Kidney (tissue), 14 donors: ENCODE data around the gene ABCA12. TPM values are rescaled to one million over a fixed set of nuclear protein-coding genes. Genes with fewer than 3 reads are reported as not detected.

ENCODE experiments used
- DNase-seq, 5 donors: peaks; one replicate each; pipeline ENCODE4 v3.0.0-alpha.2; 2013 to 2020
- FAIRE-seq: peaks from 2 replicates; lab custom pipeline; 2012; peaks lifted over from hg19 to GRCh38; lab: Jason Lieb, UNC
- H3K27ac ChIP-seq, 2 donors: one replicate each; pipeline ENCODE4 v1.7.0; 2013; ENCODE audit warnings: low read depth in 2 of 2, low read length in 2 of 2, inconsistent platforms in 1 of 2
- H3K27me3 ChIP-seq: one replicate; pipeline ENCODE4 v1.7.1; 2013; ENCODE audit warnings: low read length, inconsistent platforms; ENCODE audit not compliant: control insufficient read depth, insufficient read depth
- H3K36me3 ChIP-seq, 3 donors: one replicate each; pipeline versions ENCODE4 v1.7.0 to v1.7.1; 2013; ENCODE audit warnings: low read length in 3 of 3, control low read depth in 1 of 3, inconsistent platforms in 1 of 3; ENCODE audit not compliant: insufficient read depth in 3 of 3, control insufficient read depth in 2 of 3
- H3K4me1 ChIP-seq, 3 donors: one replicate each; pipeline versions ENCODE4 v1.7.0 to v1.7.1; 2013; ENCODE audit warnings: low read length in 3 of 3, inconsistent platforms in 1 of 3, low read depth in 1 of 3; ENCODE audit not compliant: control insufficient read depth in 2 of 3, insufficient read depth in 2 of 3
- H3K4me3 ChIP-seq, 3 donors: one replicate each; pipeline versions ENCODE4 v1.7.0 to v1.8.1; 2013; ENCODE audit warnings: low read length in 3 of 3, control low read depth in 1 of 3, inconsistent platforms in 1 of 3
- H3K9ac ChIP-seq, 3 donors: one replicate each; pipeline versions ENCODE4 v1.7.0 to v1.7.1; 2013; ENCODE audit warnings: low read length in 3 of 3, control low read depth in 1 of 3, inconsistent platforms in 1 of 3
- H3K9me3 ChIP-seq, 3 donors: one replicate each; pipeline versions ENCODE4 v1.7.0 to v1.7.1; 2013; ENCODE audit warnings: low read length in 3 of 3, control low read depth in 1 of 3, inconsistent platforms in 1 of 3; ENCODE audit not compliant: control insufficient read depth in 2 of 3, insufficient read depth in 1 of 3
- CTCF ChIP-seq: IDR thresholded peaks from 3 replicates; pipeline ENCODE4 v1.5.1; 2012; ENCODE audit warnings: mild to moderate bottlenecking, moderate library complexity, borderline replicate concordance; ENCODE audit not compliant: insufficient read depth; ENCODE audit errors: extremely low read depth
- intact Hi-C: fragments of 100-400 bp; cut with DNase I; formaldehyde crosslinking; loops from one replicate; pipeline ENCODE4 v1.11.1; 2022
- polyA plus RNA-seq: library from polyadenylated mRNA; stranded (reverse); fragments of 350-450 nt; fragmentation: Illumina TruSeq; extraction: RNeasy Lipid Tissue Mini Kit (QIAGEN cat#74804); gene quantifications from one replicate; pipeline ENCODE4 v1.2.3, GENCODE V29; 2014; ENCODE audit warnings: low read depth, low replicate concordance; ENCODE audit not compliant: insufficient read depth
- total RNA-seq: library from RNA; stranded (reverse); fragmentation: NEBNext Ultra II Directional; extraction: Animal tissue kit (Norgen Biotek cat#: 25700); gene quantifications from one replicate; pipeline ENCODE4 v1.2.1, GENCODE V29; 2021
- donor health status: control.
- donor health status: control.
- donor health status: control.
- donor health status: control.
- donor health status: control.
- donor health status: DM: yes; HTN: yes; CAD: no.
- donor health status: Normal renal cell carcinoma (clear cell type).

ABCA12 gene
- total and polyA plus RNA-seq, 2 donors from 2014 or later = 0.37 to 3.0 TPM

DNA sequence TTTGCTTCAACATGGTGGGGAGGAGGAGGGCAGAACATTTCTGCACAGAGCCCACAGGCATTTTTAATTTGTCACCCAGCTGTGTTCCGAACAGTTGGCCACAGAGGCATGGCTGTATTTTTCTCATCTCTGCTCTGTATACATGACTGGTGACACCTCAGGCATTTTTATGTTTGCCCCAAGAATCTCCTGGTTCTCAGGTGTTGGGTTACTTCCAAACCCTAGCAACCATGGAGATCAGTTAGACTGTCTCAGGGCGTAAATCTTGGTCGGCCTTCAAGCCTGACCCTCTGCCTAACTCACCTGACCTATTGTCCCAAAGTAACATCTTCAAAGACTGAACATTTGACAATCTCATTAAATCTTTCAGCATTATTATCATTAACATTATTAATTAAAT is 100.0 kb downstream of the ABCA12 start:
- no peaks in the 10 kb centered on the region for H3K27me3 ChIP-seq
- no peaks in the 10 kb centered on the region for H3K36me3 ChIP-seq
- intact Hi-C loops = no loop called here
- DNase-seq (peak in 4 of 5 donors; percentile 51 to 83 (median 72)), FAIRE-seq (no peak)
- H3K9ac ChIP-seq = no peak overlapping the region
- H3K4me3 ChIP-seq = no peak overlapping the region
- TF ChIP-seq CTCF = no peak
- no peaks in the 10 kb centered on the region for H3K9me3 ChIP-seq
- H3K4me1 ChIP-seq = no peaks in the 10 kb centered on the region
- H3K27ac ChIP-seq = no peak overlapping the region

DNA sequence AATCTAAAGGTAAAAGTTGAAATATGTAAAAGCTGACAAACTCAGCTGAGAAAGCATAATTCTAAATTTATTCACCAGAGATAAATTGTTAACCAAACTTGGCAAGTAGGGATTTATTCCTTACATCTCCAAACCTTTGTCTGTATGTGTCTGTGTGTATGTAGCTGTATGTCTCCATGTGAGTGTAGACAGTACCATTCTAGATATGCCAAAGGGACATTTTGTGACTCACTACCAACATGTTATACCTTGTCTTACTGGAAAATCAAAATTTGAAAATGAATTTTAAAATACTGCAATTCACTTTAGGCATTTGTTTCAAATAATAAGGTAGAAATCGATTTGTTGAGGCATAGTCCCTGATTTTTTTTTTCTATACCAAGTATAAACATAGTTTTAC is 102.1 kb downstream of the ABCA12 start:
- H3K9me3 ChIP-seq = no peaks in the 10 kb centered on the region
- H3K27me3 ChIP-seq = no peaks in the 10 kb centered on the region
- no peaks in the 10 kb centered on the region for H3K36me3 ChIP-seq
- DNase-seq = no peak
- TF ChIP-seq CTCF = no peak
- intact Hi-C loops = no loop called here
- H3K4me3 ChIP-seq = no peak overlapping the region
- H3K27ac ChIP-seq = no peak overlapping the region
- H3K9ac ChIP-seq = no peak overlapping the region
- no peak for FAIRE-seq
- H3K4me1 ChIP-seq = no peaks in the 10 kb centered on the region

DNA sequence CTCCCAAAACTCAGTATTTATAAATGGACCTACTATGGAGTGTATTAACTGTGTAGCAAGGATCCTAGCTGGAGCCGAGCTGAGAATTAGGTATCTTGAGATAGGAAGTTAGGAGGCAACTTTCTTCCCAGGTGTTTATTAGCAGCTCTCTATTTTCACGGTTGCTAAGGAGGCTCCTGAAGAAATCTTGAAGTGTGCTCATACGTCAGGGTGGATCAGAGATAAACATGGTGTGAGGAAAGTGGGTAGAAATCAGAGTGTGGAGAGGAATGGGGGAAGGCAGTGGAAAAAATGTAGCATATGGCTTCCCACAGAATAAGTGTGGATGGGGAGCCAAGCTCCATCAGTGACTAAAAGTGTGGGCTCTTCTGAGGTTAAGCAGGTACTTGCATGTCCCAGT is 104.3 kb downstream of the ABCA12 start:
- FAIRE-seq = no peak

More for the DNA sequence above, 104.3 kb downstream of the ABCA12 start:
- no peak for DNase-seq
- Histone ChIP-seq H3K9me3 (no peaks in the 10 kb centered on the region), H3K27ac (no peak overlapping the region), H3K36me3 (no peaks in the 10 kb centered on the region), H3K27me3 (no peaks in the 10 kb centered on the region), H3K9ac (no peak overlapping the region), H3K4me3 (no peak overlapping the region), H3K4me1 (no peaks in the 10 kb centered on the region)
- no peak for TF ChIP-seq CTCF
- intact Hi-C loops = no loop called here
